ENCODE data around the gene ADCY5. TPM values are rescaled to one million over a fixed set of nuclear protein-coding genes. Genes with fewer than 3 reads are reported as not detected.
A peak's percentile ranks its signal among the peaks of the same experiment; 100 is the strongest.

ADCY5 gene
- polyA plus RNA-seq, 2 of the 4 experiments (the other 2 are of a cell fraction) = 0.57 to 0.68 TPM

DNA sequence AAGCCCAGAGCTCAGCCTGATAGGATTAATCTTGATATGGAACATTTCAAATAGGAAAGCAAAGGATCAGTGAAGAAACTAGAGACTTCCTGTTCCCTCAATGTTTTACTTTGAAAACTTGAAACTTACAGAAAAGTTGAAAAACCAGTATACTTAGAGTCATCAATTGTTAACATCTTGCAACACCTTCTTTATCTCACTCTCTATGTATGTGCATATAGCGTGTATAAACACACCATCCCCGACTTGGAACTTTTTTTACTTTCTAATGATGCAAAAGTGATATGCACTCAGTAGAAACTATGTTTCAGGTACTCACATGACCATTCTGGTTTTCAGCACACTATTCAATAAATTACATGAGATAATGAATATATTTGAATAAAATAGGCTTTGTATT is 186.7 kb downstream of the ADCY5 start:
- ATAC-seq (no peak), DNase-seq (ENCODE audit: low read depth in 1 of 2, low spot score in 1 of 2) (no peak), FAIRE-seq (no peak)
- Histone ChIP-seq H3K4me1 (no peaks in the 10 kb centered on the region), H3K27ac (no peak overlapping the region), H3K4me2 (no peak overlapping the region), H3K4me3 (no peak overlapping the region), H3K9me3 (no peaks in the 10 kb centered on the region)
- ChIA-PET CTCF (interaction anchor here (0.6 to 1.4 kb wide), 2 partner anchors 24 to 46 kb away, joined by 3 read pairs; no protein-coding TSS in a partner anchor), POLR2A (no interaction called here)
- WGBS (ENCODE audit: missing lambda C conversion rate) = 87% methylated on average over 2 of the region's 2 CpGs
- TF ChIP-seq JUNB (IDR thresholded peaks at IDR 0.05) (no peak), HOXB13 (CRISPR knock-in tag; IDR thresholded peaks at IDR 0.05; ENCODE audit: low read depth) (no peak)
- TF ChIP-seq, protein P1, sequence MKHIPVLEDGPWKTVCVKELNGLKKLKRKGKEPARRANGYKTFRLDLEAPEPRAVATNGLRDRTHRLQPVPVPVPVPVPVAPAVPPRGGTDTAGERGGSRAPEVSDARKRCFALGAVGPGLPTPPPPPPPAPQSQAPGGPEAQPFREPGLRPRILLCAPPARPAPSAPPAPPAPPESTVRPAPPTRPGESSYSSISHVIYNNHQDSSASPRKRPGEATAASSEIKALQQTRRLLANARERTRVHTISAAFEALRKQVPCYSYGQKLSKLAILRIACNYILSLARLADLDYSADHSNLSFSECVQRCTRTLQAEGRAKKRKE (CRISPR knock-in tag; IDR thresholded peaks at IDR 0.05; ENCODE audit: low read depth) = no peak

DNA sequence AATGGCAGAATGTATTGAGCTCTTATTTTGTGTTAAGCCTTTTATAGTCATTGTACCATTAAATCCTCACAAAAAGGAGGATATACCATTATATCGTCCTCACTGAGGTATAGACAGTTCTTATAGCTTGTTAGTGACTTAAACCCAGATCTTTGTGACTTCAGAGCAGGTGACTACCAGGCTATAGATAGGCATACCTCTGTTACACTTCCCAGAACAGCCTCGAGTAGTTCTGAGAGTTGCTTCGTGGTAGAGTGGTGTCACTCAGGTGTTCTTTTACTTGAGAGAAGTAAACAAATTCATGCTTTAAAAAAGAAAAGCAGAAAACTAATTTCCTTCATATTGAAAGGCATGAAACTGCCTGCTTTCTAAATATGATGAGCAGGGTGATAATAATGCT is 187.2 kb downstream of the ADCY5 start:
- ATAC-seq = no peak
- no peak overlapping the region for H3K27ac ChIP-seq
- POLR2A ChIA-PET = no interaction called here
- H3K9me3 ChIP-seq = no peaks in the 10 kb centered on the region
- H3K4me3 ChIP-seq = no peak overlapping the region
- H3K4me1 ChIP-seq = no peaks in the 10 kb centered on the region
- TF ChIP-seq EHF (CRISPR knock-in tag; IDR thresholded peaks at IDR 0.05) (no peak), MYC (IDR thresholded peaks at IDR 0.05; ENCODE audit: borderline replicate concordance, low read length) (no peak), CBX8 (IDR thresholded peaks at IDR 0.05) (no peak), NPAS2 (CRISPR knock-in tag; IDR thresholded peaks at IDR 0.05; ENCODE audit: borderline replicate concordance) (no peak), HOXA7 (CRISPR knock-in tag; IDR thresholded peaks at IDR 0.05) (no peak)
- TF ChIP-seq, protein P2, sequence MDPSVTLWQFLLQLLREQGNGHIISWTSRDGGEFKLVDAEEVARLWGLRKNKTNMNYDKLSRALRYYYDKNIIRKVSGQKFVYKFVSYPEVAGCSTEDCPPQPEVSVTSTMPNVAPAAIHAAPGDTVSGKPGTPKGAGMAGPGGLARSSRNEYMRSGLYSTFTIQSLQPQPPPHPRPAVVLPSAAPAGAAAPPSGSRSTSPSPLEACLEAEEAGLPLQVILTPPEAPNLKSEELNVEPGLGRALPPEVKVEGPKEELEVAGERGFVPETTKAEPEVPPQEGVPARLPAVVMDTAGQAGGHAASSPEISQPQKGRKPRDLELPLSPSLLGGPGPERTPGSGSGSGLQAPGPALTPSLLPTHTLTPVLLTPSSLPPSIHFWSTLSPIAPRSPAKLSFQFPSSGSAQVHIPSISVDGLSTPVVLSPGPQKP (IDR thresholded peaks at IDR 0.05; ENCODE audit: low read depth, low read length) = no peak
- no peak for DNase-seq (ENCODE audit: low read depth in 1 of 2, low spot score in 1 of 2)
- FAIRE-seq = no peak
- H3K4me2 ChIP-seq = no peak overlapping the region
- CTCF ChIA-PET = interaction anchor here (1.4 kb wide), 1 partner anchor 25 kb away, joined by 3 read pairs; no protein-coding TSS in a partner anchor
- WGBS (ENCODE audit: missing lambda C conversion rate) = 79% methylated on average over 3 of the region's 3 CpGs

DNA sequence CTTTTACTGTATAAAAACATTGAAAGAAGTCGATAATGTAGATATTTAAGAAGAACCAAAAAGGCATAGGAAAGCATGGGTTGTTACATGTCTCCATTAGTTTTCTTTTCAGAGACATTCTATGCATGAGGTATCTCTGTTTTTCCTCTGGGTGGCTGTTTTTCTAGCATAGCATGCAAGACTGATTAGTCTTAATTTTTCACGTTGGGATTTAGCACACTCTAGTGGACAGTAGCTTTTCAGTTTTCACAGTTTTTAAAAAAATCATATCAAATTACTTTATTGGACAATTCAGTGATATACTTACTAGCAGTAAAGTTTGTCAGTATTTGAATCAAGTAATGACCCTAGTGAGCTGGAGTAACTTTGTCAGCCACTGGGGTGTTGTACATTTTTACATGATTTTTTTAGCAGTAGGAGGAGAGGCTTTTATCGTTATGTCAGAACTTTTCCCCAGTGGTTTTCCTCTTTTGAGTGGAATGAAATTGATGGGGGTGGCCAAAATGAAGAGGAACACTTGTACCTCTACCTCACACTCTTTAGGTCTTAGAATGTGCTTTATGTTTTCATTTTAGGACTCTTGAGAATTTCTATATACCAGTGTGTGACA is 190.0 kb downstream of the ADCY5 start:
- Histone ChIP-seq H3K4me1 (no peaks in the 10 kb centered on the region), H3K27ac (no peak overlapping the region), H3K9me3 (no peaks in the 10 kb centered on the region), H3K4me2 (no peak overlapping the region), H3K4me3 (no peak overlapping the region)
- CTCF ChIA-PET = interaction anchor here (0.6 to 1.6 kb wide), 4 partner anchors 11 to 231 kb away, joined by 3 to 4 read pairs (median 4); partner anchors contain the start of gene SEMA5B
- peak; percentile 22 to 65 for DNase-seq (ENCODE audit: low read depth in 1 of 2, low spot score in 1 of 2)
- WGBS (ENCODE audit: missing lambda C conversion rate) = 48% methylated on average over 3 of the region's 3 CpGs
- TF ChIP-seq MYC (IDR thresholded peaks at IDR 0.05; ENCODE audit: borderline replicate concordance, low read length) (no peak), RNF2 (IDR thresholded peaks at IDR 0.05; ENCODE audit: borderline replicate concordance, low read depth) (no peak), MAFK (IDR thresholded peaks at IDR 0.05; ENCODE audit: partially characterized antibody) (peak; percentile 6), RAD21 (conservative IDR thresholded peaks at IDR 0.05 in 1 of 2, IDR thresholded peaks at IDR 0.05 in 1 of 2) (peak; percentile 73 to 74), SMC3 (IDR thresholded peaks at IDR 0.05) (peak; percentile 66)
- TF ChIP-seq, protein P3, sequence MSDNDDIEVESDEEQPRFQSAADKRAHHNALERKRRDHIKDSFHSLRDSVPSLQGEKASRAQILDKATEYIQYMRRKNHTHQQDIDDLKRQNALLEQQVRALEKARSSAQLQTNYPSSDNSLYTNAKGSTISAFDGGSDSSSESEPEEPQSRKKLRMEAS (IDR thresholded peaks at IDR 0.05) = no peak
- TF ChIP-seq, protein P4, sequence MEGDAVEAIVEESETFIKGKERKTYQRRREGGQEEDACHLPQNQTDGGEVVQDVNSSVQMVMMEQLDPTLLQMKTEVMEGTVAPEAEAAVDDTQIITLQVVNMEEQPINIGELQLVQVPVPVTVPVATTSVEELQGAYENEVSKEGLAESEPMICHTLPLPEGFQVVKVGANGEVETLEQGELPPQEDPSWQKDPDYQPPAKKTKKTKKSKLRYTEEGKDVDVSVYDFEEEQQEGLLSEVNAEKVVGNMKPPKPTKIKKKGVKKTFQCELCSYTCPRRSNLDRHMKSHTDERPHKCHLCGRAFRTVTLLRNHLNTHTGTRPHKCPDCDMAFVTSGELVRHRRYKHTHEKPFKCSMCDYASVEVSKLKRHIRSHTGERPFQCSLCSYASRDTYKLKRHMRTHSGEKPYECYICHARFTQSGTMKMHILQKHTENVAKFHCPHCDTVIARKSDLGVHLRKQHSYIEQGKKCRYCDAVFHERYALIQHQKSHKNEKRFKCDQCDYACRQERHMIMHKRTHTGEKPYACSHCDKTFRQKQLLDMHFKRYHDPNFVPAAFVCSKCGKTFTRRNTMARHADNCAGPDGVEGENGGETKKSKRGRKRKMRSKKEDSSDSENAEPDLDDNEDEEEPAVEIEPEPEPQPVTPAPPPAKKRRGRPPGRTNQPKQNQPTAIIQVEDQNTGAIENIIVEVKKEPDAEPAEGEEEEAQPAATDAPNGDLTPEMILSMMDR (IDR thresholded peaks at IDR 0.05) = peak; percentile 85
- peak; percentile 98 for FAIRE-seq
- POLR2A ChIA-PET = no interaction called here
- peak; percentile 93 to 95 for ATAC-seq

Measured in A549 (cell line).